SK-N-SH (cell line): ENCODE results near the gene SH3RF1. TPM values are rescaled to one million over a fixed set of nuclear protein-coding genes. Genes with fewer than 3 reads are reported as not detected.

Experiments used
- CTCF ChIA-PET: fragments of 300-600, 350-600 bp; formaldehyde crosslinking; extraction: SDS; loops from one replicate; lab custom pipeline; 2021; lab: Yijun Ruan, JAX
- POLR2A ChIA-PET: fragments of 350-600 bp; sonication (Branson Sonifier 250); formaldehyde crosslinking; extraction: SDS; loops from one replicate; lab custom pipeline; 2020; ENCODE audit warnings: antibody characterized with exemption, inconsistent platforms; lab: Yijun Ruan, JAX
- DNase-seq: peaks from one replicate; pipeline ENCODE4 v3.0.0; 2012
- H2AFZ ChIP-seq: fragments of 200-600 bp; sonication (generic); 2 replicates; pipeline ENCODE4 v1.8.1; 2016; ENCODE audit warnings: antibody characterized with exemption, mild to moderate bottlenecking, low read depth
- H3F3A ChIP-seq: fragments of 200-600 bp; sonication (generic); replicated peaks from 2 replicates; pipeline ENCODE3; 2016; ENCODE audit warnings: antibody characterized with exemption, mild to moderate bottlenecking; ENCODE audit not compliant: insufficient read depth
- H3K27ac ChIP-seq, 2 experiments: fragments of 200-500 bp in 1 of 2; fragments of 200-600 bp in 1 of 2; sonication (Bioruptor generic) in 1 of 2; sonication (generic), shearing (Covaris generic) in 1 of 2; 2 replicates each; pipeline versions ENCODE4 v1.5.1 to v1.6.1; 2014 to 2016; ENCODE audit warnings: low read depth in 2 of 2, inconsistent platforms in 1 of 2, low read length in 1 of 2, mild to moderate bottlenecking in 1 of 2, mixed read lengths in 1 of 2
- H3K27me3 ChIP-seq: fragments of 200-600 bp; sonication (generic), shearing (Covaris generic); 2 replicates; pipeline ENCODE4 v1.6.1; 2016; ENCODE audit warnings: mixed run types; ENCODE audit not compliant: insufficient read depth
- H3K36me3 ChIP-seq, 2 experiments: fragments of 200-500 bp in 1 of 2; fragments of 200-600 bp in 1 of 2; sonication (Bioruptor generic) in 1 of 2; sonication (generic) in 1 of 2; replicated peaks in 1 of 2; 2 replicates each; pipeline versions ENCODE3 to v1.5.1; 2014 to 2016; ENCODE audit warnings: low read length in 1 of 2, mild to moderate bottlenecking in 1 of 2; ENCODE audit not compliant: insufficient read depth in 2 of 2, control insufficient read depth in 1 of 2
- H3K4me1 ChIP-seq, 2 experiments: fragments of 200-500 bp in 1 of 2; fragments of 200-600 bp in 1 of 2; sonication (Bioruptor generic) in 1 of 2; sonication (generic), shearing (Covaris generic) in 1 of 2; 2 replicates each; pipeline versions ENCODE4 v1.5.1 to v1.6.1; 2014 to 2016; ENCODE audit warnings: low read depth in 1 of 2, low read length in 1 of 2, mixed run types in 1 of 2; ENCODE audit not compliant: insufficient read depth in 2 of 2, control insufficient read depth in 1 of 2
- H3K4me2 ChIP-seq: fragments of 200-600 bp; sonication (generic), shearing (Covaris generic); 2 replicates; pipeline ENCODE4 v1.6.1; 2017; ENCODE audit warnings: mixed run types
- H3K4me3 ChIP-seq, 2 experiments: fragments of 200-500 bp in 1 of 2; fragments of 200-600 bp in 1 of 2; sonication (Bioruptor generic) in 1 of 2; sonication (generic), shearing (Covaris generic) in 1 of 2; 2 replicates each; pipeline versions ENCODE4 v1.5.1 to v1.8.1; 2014 to 2016; ENCODE audit warnings: low read depth in 2 of 2, inconsistent platforms in 1 of 2, low read length in 1 of 2, mild to moderate bottlenecking in 1 of 2, mixed read lengths in 1 of 2, moderate library complexity in 1 of 2
- H3K79me2 ChIP-seq: fragments of 200-600 bp; sonication (generic); 2 replicates; pipeline ENCODE4 v1.8.1; 2017; ENCODE audit warnings: mild to moderate bottlenecking; ENCODE audit not compliant: insufficient read depth
- H3K9ac ChIP-seq: fragments of 200-600 bp; sonication (generic); 2 replicates; pipeline ENCODE4 v1.6.1; 2017; ENCODE audit warnings: mixed run types
- H3K9me2 ChIP-seq: fragments of 200-600 bp; sonication (generic); 2 replicates; pipeline ENCODE4 v1.6.1; 2017; ENCODE audit warnings: mixed run types
- H3K9me3 ChIP-seq: fragments of 200-600 bp; sonication (generic); 2 replicates; pipeline ENCODE4 v1.6.1; 2017; ENCODE audit warnings: mixed run types, mild to moderate bottlenecking, moderate library complexity
- H4K20me1 ChIP-seq: fragments of 200-600 bp; sonication (generic); 2 replicates; pipeline ENCODE4 v1.6.1; 2017; ENCODE audit warnings: mild to moderate bottlenecking, mixed run types; ENCODE audit not compliant: insufficient read depth
- EP300 ChIP-seq, 2 experiments: IDR thresholded peaks; 2 replicates each; pipeline versions ENCODE4 v1.4.0 to v1.6.1; 2012; ENCODE audit warnings: borderline replicate concordance in 1 of 2, low read depth in 1 of 2, low read length in 1 of 2
- EZH2phosphoT487 ChIP-seq: fragments of 200-600 bp; sonication (generic); IDR thresholded peaks from 2 replicates; pipeline ENCODE4 v1.6.1; 2017; ENCODE audit warnings: low read depth, mixed run types, mild to moderate bottlenecking, antibody characterized with exemption, moderate library complexity, borderline replicate concordance
- FOSL2 ChIP-seq: IDR thresholded peaks from 2 replicates; pipeline ENCODE4 v1.4.0; 2012; ENCODE audit warnings: low read depth, mild to moderate bottlenecking, moderate library complexity, borderline replicate concordance
- FOXJ3 ChIP-seq: sonication (generic); formaldehyde crosslinking; IDR thresholded peaks from 2 replicates; pipeline ENCODE4 v1.5.1; 2020; ENCODE audit warnings: mild to moderate bottlenecking, missing genetic modification reagents
- FOXM1 ChIP-seq: IDR thresholded peaks from 2 replicates; pipeline ENCODE4 v1.4.0; 2012; ENCODE audit warnings: low read depth, mild to moderate bottlenecking
- JUND ChIP-seq: IDR thresholded peaks from 2 replicates; pipeline ENCODE4 v1.4.0; 2012
- SIN3A ChIP-seq: IDR thresholded peaks from 2 replicates; pipeline ENCODE4 v1.6.1; 2012; ENCODE audit warnings: low read depth, mild to moderate bottlenecking, low read length, moderate library complexity, borderline replicate concordance
- TEAD4 ChIP-seq: IDR thresholded peaks from 2 replicates; pipeline ENCODE4 v1.4.0; 2012; ENCODE audit warnings: mild to moderate bottlenecking, borderline replicate concordance; ENCODE audit not compliant: insufficient read depth
- YY1 ChIP-seq: IDR thresholded peaks from 2 replicates; pipeline ENCODE4 v1.4.0; 2012; ENCODE audit warnings: low read depth, mild to moderate bottlenecking
- WGBS: methylation state at CpG from one replicate; pipeline ENCODE4 v1.1.6; 2017; ENCODE audit warnings: low lambda C conversion rate; 5-methylcytosine and 5-hydroxymethylcytosine counted together
- polyA plus RNA-seq, 3 experiments: library from polyadenylated mRNA; depleted of rRNA; stranded (reverse); fragments of >200 nt; gene quantifications; 2 replicates each; pipeline ENCODE4 v1.2.3, GENCODE V29; 2012

The SH3RF1 gene
- polyA plus RNA-seq, 1 of the 3 experiments (the other 2 are of a cell fraction): 22.0 TPM

GRCh38 chr4:169283114-169283509 lies 12.4 kb upstream of the SH3RF1 start (continued):
- TF ChIP-seq JUND (peak; percentile 91), FOXM1 (peak; percentile 57; the same call in 1 of the 2 replicates), EZH2phosphoT487 (no peak), SIN3A (0 out of 2 replicates have a peak, but pooled peaks have one; percentile 69), YY1 (0 out of 2 replicates have a peak, but pooled peaks have one; percentile 30)

- POLR2A ChIA-PET: no interaction called here
- H3K4me2 ChIP-seq: peak overlapping the region; percentile 51
Observed at GRCh38 chr4:169282429-169283113, 11.8 kb upstream of the SH3RF1 start.

GRCh38 chr4:169279108-169279507 lies 8.4 kb upstream of the SH3RF1 start:
- no peaks in the 10 kb centered on the region for H4K20me1 ChIP-seq
- TF ChIP-seq TEAD4 (no peak), FOXM1 (no peak), FOSL2 (no peak), FOXJ3 (CRISPR knock-in tag) (no peak), SIN3A (no peak)
- no peak overlapping the region for H3K9ac ChIP-seq
- no peaks in the 10 kb centered on the region for H3K36me3 ChIP-seq
- no peaks in the 10 kb centered on the region for H3K9me2 ChIP-seq
- peak overlapping the region; percentile 3; the same call in 1 of the 2 replicates for H3K4me2 ChIP-seq
- no peaks in the 10 kb centered on the region for H3K9me3 ChIP-seq
- H3K4me1 ChIP-seq: peaks cover 0 to 6% of the 10 kb centered on the region in 2 experiments; a peak in 2 of 4 replicates
- no peaks in the 10 kb centered on the region for H3K27me3 ChIP-seq
- peaks cover 34% of the 10 kb centered on the region for H3F3A ChIP-seq
- no peaks in the 10 kb centered on the region for H3K79me2 ChIP-seq
- no peak for DNase-seq
- H3K27ac ChIP-seq: peak overlapping the region in 1 of 2 experiments; percentile 28; a peak in 1 of 4 replicates
- POLR2A ChIA-PET: no interaction called here
- no peak overlapping the region for H3K4me3 ChIP-seq
- CTCF ChIA-PET: interaction anchor here (0.5 kb wide), 1 partner anchor 807 kb away, joined by 3 read pairs; no protein-coding TSS in a partner anchor
- H2AFZ ChIP-seq: no peak overlapping the region

More at GRCh38 chr4:169282429-169283113, 11.8 kb upstream of the SH3RF1 start:
- H3K9me2 ChIP-seq: no peaks in the 10 kb centered on the region
- no peaks in the 10 kb centered on the region for H3K27me3 ChIP-seq
- peaks cover 32% of the 10 kb centered on the region for H3F3A ChIP-seq
- peak overlapping the region in 1 of 2 experiments; percentile 90; a peak in 2 of 4 replicates for H3K27ac ChIP-seq
- H3K36me3 ChIP-seq: no peaks in the 10 kb centered on the region
- no peaks in the 10 kb centered on the region for H3K9me3 ChIP-seq
- CTCF ChIA-PET: interaction anchor here (1.5 kb wide), 1 partner anchor 203 kb away, joined by 4 read pairs; no protein-coding TSS in a partner anchor
- no peaks in the 10 kb centered on the region for H3K79me2 ChIP-seq
- peak overlapping the region; percentile 59; the same call in 1 of the 2 replicates for H2AFZ ChIP-seq
- H3K4me1 ChIP-seq: peaks cover 0 to 12% of the 10 kb centered on the region in 2 experiments; a peak in 2 of 4 replicates
- peak overlapping the region; percentile 62; the same call in 1 of the 2 replicates for H3K9ac ChIP-seq
- no peak for TF ChIP-seq EP300 (IDR thresholded peaks at IDR 0.05; ENCODE audit: borderline replicate concordance in 1 of 2, low read depth in 1 of 2, low read length in 1 of 2)
- WGBS: 54% methylated on average over 2 of the region's 2 CpGs
- 0 out of 4 replicates have a peak overlapping the region, but pooled peaks of 1 of the 2 experiments have one; percentile 1 for H3K4me3 ChIP-seq
- no peaks in the 10 kb centered on the region for H4K20me1 ChIP-seq
- DNase-seq: no peak
